T-helper 1 cell treated with Interleukin-12 subunit alpha and Interleukin-12 subunit beta and Interleukin-4 antibody, amounts not matched to agents 30 μg/mL and 1 μg/mL, for 36 hours (primary cell): ENCODE measurements around the gene TOR2A.

Experiments
- H3K27ac Mint-ChIP-seq: one replicate; pipeline ENCODE4 v1.8.0; 2021; ENCODE audit warnings: mild to moderate bottlenecking, mixed read lengths
- H3K27me3 Mint-ChIP-seq: one replicate; pipeline ENCODE4 v1.8.0; 2021; ENCODE audit warnings: low read depth, mixed read lengths
- H3K36me3 Mint-ChIP-seq: one replicate; pipeline ENCODE4 v1.8.0; 2021; ENCODE audit warnings: low read depth, mixed read lengths
- H3K4me1 Mint-ChIP-seq: one replicate; pipeline ENCODE4 v1.8.0; 2021; ENCODE audit warnings: low read depth, mixed read lengths
- H3K4me3 Mint-ChIP-seq: one replicate; pipeline ENCODE4 v1.8.0; 2021; ENCODE audit warnings: mild to moderate bottlenecking, moderate library complexity, mixed read lengths
- H3K9me3 Mint-ChIP-seq: one replicate; pipeline ENCODE4 v1.8.0; 2021; ENCODE audit warnings: mixed read lengths

TOR2A gene

DNA sequence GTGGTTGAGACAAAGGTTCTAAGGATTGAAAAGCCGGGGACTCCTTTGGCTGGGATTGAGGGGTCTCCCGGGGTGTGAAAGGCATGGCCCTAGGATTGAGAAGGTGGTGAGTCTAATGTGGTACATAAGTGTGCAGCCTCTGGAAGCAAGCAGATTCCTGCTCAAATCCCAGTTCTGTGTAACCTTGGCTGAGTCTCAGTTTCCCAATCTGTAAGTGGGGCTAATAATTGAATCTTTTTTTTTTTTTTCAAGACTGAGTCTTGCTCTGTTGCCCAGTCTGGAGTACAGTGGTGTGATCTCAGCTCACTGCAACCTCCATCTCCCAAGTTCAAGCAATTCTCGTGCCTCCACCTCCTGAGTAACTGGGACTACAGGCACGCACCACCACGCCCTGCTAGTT, 37.5 kb upstream of the TOR2A start:
- Mint-ChIP-seq H3K27ac (no peak overlapping the region), H3K4me3 (peak overlapping the region; percentile 17), H3K36me3 (peaks cover 37% of the 10 kb centered on the region), H3K9me3 (no peaks in the 10 kb centered on the region), H3K4me1 (peaks cover 41% of the 10 kb centered on the region), H3K27me3 (no peaks in the 10 kb centered on the region)

DNA sequence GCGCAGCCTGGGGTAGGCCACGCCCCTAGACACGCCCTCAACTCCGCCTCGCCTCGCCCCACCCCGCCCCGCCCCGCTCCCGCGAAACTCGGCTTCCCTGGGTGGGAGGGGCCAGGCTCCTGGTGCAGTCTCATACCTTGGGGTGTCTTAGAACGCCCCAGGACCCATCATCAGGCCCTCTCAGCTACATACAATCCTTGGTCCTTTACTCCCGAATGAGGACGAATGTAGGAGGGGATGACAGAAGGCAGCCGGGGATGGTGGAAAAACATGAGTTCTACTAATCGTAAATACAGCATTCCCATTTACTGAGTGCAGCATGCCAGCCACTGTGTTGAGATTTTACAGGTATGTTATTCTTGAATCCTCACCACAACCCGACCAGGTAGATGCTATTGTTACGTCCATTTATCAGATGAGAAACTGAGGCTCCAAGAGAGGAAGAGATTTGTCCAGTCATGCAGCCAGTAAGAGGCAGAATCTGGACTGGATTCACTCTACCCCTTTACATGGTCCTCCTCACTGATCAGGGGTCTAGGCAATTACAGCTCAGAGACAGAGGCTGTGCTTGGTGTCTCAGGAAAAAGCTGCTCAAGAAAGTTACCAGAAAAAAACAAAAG, 36.6 kb upstream of the TOR2A start:
- Mint-ChIP-seq H3K4me1 (peaks cover 46% of the 10 kb centered on the region), H3K4me3 (peak overlapping the region; percentile 86), H3K27ac (peak overlapping the region; percentile 81), H3K27me3 (no peaks in the 10 kb centered on the region), H3K36me3 (peaks cover 41% of the 10 kb centered on the region), H3K9me3 (no peaks in the 10 kb centered on the region)

DNA sequence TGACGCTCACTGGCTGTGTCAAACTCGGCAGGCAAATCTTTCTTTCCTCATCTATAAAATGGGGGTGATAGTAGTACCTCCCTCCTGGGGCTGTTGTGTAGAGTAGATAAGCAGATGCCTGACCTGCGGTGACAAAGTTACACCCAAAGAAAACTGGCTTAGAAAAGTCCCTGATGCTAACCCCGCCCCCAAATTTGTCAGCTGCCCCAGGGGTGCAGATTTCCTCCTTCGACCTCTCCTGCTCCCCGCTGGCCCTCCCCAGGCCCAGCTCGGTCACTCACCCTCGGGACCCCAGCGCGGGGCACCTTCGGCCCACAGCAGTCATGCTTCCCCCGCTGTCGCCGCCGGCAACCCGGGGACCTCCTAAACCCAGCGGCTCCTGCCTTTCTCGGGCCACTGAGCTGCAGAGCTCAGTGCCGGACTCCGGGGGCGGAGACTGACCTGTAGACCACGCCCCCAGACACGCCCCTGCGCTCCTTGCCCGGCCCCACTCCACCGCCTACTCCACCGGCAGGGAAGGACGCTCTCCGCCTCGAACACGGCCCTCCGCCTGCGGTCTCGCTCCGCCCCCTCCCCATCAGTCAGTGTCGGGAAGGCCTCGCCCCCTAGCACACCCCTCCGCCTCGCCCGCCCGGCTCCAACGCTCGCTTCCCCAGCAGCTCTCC, 35.9 kb upstream of the TOR2A start:
- Mint-ChIP-seq H3K27ac (peak overlapping the region; percentile 81), H3K36me3 (peaks cover 42% of the 10 kb centered on the region), H3K4me1 (peaks cover 50% of the 10 kb centered on the region), H3K27me3 (no peaks in the 10 kb centered on the region), H3K9me3 (no peaks in the 10 kb centered on the region), H3K4me3 (peak overlapping the region; percentile 86)

DNA sequence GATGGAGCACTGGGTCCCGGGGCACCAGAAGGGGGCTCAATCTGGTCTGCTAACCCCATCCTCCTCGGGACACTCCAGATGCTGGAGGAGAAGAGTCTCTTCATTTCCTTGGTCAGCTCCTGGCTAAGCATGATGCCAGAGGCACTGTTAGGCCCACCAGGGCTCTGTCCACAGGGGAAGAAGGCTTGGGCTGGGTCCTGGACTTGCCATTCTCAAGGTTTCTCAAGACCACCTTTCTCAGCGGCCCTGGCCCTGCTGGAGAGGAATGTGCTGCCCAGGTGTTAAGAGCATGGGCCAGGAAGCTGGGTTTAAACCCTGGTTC, 35.5 kb upstream of the TOR2A start:
- Mint-ChIP-seq H3K27me3 (no peaks in the 10 kb centered on the region), H3K27ac (peak overlapping the region; percentile 81), H3K4me1 (peaks cover 53% of the 10 kb centered on the region), H3K36me3 (peaks cover 46% of the 10 kb centered on the region), H3K4me3 (peak overlapping the region; percentile 86), H3K9me3 (no peaks in the 10 kb centered on the region)

DNA sequence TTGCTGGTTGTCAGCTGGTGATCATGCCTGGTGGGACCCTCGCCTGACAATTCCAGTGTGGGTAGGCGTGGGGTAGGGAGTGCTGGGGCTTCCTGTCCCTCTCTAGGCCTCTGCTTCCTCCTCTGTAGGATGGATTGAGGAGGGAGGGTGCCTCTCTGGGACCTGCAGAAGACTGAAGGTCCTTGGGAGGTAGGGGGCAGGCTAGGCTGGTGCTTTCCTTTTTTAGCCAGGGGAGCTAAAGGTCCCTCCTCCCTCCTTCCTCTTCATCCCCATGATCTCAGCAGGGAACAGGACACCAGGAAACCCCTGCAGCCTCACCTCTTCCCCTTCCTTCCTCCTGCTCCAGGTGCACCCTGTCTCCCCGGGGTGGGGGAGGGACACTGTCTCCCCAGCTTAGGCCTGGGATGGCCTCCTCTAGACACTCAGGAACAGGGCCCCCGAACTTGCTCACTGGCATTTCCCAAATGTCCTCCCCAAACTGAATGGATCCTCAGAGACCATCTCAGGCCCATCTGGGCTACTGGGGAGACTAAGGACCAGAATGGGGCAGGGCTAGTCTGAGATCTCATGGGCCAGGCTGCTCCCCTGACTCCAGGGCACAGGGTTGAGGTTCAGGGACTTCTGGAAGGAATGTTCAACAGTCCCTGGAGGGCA, 35.0 kb upstream of the TOR2A start:
- peak overlapping the region; percentile 86 for H3K4me3 Mint-ChIP-seq
- H3K27me3 Mint-ChIP-seq, result no peaks in the 10 kb centered on the region
- peaks cover 49% of the 10 kb centered on the region for H3K36me3 Mint-ChIP-seq
- no peaks in the 10 kb centered on the region for H3K9me3 Mint-ChIP-seq
- H3K27ac Mint-ChIP-seq, result peak overlapping the region; percentile 81
- H3K4me1 Mint-ChIP-seq, result peaks cover 58% of the 10 kb centered on the region

DNA sequence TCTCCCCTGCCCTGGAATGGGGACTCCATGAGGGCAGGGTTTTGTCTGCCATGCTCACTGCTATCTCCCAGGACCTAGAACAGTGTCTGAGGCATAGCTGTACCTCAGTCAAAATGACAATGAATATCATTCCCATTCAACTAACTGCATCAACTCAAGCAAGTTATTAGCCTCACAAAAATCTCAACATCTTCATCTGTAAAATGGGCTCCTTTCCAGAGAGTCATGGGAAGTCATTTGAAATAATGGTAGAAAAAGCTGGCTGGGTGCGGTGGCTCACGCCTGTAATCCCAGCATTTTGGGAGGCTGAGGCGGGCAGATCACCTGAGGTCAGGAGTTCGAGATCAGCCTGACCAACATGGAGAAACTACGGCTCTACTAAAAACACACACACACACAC, 34.0 kb upstream of the TOR2A start:
- Mint-ChIP-seq H3K27ac (peak overlapping the region; percentile 81), H3K27me3 (no peaks in the 10 kb centered on the region), H3K4me3 (peak overlapping the region; percentile 86), H3K4me1 (peaks cover 58% of the 10 kb centered on the region), H3K36me3 (peaks cover 51% of the 10 kb centered on the region), H3K9me3 (no peaks in the 10 kb centered on the region)

DNA sequence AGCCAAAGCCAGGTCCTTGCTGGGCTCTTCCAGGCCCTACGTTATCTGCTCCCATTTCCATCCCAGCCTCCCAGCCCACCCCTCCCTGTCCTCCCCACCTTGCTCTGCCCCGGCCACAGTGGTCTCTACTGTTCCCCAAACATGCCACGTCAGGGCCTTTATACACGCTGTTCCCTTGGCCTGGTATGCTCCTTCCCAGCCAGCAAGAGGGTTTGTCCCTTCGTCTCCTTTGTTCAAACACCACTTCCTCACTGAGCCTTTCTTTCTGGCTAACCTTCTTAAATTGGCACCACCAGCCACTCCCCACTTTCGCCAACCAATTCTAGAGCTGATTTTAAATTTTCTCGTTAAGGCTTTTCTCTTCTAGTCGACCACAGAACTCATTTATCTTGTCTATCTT, 33.6 kb upstream of the TOR2A start:
- H3K4me3 Mint-ChIP-seq, result peak overlapping the region; percentile 86
- H3K4me1 Mint-ChIP-seq, result peaks cover 61% of the 10 kb centered on the region
- H3K27ac Mint-ChIP-seq, result peak overlapping the region; percentile 81
- H3K27me3 Mint-ChIP-seq, result no peaks in the 10 kb centered on the region
- H3K36me3 Mint-ChIP-seq, result peaks cover 51% of the 10 kb centered on the region
- H3K9me3 Mint-ChIP-seq, result no peaks in the 10 kb centered on the region

DNA sequence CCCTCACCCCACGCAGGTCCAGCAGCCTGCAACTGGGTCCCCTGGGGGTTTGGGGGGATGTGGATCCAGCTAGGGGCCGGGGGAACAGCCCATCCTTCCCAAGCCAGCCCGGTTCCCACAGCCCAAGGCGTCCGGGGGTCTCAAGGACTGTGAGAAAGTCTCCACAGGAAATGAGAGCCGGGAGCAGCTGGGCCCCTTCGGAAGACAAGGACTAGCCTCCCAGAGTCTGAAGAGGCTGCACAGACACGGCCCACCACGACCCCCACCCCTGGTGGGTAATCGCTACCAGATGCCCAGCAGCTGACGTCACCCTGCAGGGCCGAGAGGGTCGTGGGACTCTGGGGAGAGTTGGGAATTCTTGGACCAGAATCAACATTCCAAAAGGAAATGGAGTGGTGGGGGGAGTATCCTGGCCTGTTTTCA, 32.8 kb upstream of the TOR2A start:
- Mint-ChIP-seq H3K27me3 (no peaks in the 10 kb centered on the region), H3K9me3 (no peaks in the 10 kb centered on the region), H3K4me1 (peaks cover 67% of the 10 kb centered on the region), H3K27ac (peak overlapping the region; percentile 81), H3K36me3 (peaks cover 54% of the 10 kb centered on the region), H3K4me3 (peak overlapping the region; percentile 86)

DNA sequence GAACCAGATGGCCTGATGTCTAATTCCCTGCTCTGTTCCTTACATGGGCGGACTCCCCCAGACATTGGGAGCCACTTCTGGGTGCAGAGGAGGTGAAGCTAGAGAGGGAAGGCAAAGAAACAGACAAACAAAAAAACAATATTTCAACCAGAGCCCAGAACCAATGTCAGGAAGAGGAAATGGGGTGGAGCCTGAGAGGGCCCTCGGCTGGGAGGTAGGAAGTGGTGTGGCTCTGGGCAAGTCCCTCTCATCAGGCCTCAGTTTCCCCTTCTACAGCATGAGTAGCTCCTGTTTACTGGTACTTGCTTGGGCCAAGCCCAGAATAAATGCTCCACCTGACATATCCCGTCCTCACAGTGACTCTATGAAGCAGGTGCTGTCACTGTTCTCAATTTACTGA, 32.3 kb upstream of the TOR2A start:
- no peaks in the 10 kb centered on the region for H3K27me3 Mint-ChIP-seq
- H3K4me1 Mint-ChIP-seq, result peaks cover 72% of the 10 kb centered on the region
- H3K4me3 Mint-ChIP-seq, result peak overlapping the region; percentile 72
- peaks cover 59% of the 10 kb centered on the region for H3K36me3 Mint-ChIP-seq
- peak overlapping the region; percentile 93 for H3K27ac Mint-ChIP-seq
- no peaks in the 10 kb centered on the region for H3K9me3 Mint-ChIP-seq

DNA sequence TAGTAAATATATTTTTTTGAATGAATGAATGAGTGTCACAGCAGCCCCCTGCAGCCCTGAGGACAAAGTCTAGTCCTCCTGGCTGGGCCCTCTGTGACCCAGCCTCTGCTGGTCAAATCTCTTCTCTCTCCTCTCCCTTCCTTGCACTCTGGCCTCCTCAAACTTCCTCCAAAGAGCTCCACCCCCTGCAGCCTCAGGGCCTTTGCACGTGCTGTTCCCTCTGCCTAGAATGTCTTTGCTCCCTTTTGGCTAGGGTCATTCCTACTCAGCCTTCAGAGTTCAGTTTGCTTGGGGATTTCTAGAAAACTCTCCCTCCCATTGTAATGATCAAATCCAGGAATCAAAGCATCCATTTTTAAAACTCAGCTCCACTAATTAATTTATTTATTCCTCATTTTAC, 30.3 kb upstream of the TOR2A start:
- H3K27me3 Mint-ChIP-seq, result no peaks in the 10 kb centered on the region
- H3K27ac Mint-ChIP-seq, result peak overlapping the region; percentile 58
- peaks cover 61% of the 10 kb centered on the region for H3K4me1 Mint-ChIP-seq
- peaks cover 58% of the 10 kb centered on the region for H3K36me3 Mint-ChIP-seq
- H3K9me3 Mint-ChIP-seq, result no peaks in the 10 kb centered on the region
- H3K4me3 Mint-ChIP-seq, result no peak overlapping the region

DNA sequence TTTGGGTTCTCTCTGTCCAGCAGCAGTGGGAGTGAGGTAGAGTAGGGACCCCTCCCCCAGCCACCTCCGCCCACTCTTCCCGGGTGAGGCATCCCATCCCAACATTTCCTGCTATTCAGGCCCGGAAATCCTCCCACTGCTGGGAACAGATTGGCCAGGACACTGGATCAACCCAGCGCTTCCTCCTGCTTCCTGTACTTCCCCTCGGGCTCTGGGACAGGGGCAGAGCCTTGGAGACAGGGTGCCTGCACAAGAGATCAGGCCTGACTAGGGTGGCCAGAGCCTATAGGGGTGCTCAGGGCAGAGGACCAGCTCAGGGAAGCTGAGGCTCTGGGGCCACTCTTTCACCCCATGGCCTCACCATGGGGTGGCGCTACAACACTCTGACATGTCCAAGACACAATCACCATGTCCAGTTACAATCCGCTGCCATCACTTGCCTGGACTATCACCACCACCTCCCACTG, 28.9 kb upstream of the TOR2A start:
- no peak overlapping the region for H3K4me3 Mint-ChIP-seq
- H3K36me3 Mint-ChIP-seq, result peaks cover 57% of the 10 kb centered on the region
- H3K4me1 Mint-ChIP-seq, result peaks cover 51% of the 10 kb centered on the region
- H3K27me3 Mint-ChIP-seq, result no peaks in the 10 kb centered on the region
- H3K9me3 Mint-ChIP-seq, result no peaks in the 10 kb centered on the region
- H3K27ac Mint-ChIP-seq, result peak overlapping the region; percentile 49

DNA sequence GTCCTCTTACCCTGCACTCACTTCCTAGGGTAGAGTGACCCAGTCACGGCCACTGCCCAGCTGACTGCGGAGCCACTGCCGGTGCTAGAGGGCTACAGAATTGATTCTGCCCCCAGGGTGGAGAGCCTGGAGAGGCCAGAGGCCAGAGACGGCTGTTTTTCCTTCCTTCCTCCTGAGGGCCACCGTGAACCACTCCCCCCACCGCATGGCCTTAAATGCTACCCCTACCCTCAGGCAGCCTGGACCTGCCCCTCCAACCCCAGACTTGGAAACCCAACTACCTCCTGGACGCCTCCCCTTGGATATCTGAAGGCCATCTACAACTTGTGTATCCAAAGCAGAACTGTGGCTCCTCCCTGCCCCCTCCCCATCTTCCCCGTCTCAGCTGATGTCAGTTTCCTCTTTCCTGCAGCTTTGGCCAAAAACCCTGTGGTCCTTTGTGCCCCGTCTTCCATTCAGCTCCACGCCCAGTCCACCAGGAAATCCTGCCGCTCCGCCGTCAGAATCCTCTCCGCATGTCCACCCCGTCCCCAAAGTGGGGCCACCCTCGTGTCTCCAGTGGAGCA, 27.1 kb upstream of the TOR2A start:
- peak overlapping the region; percentile 49 for H3K27ac Mint-ChIP-seq
- peaks cover 39% of the 10 kb centered on the region for H3K4me1 Mint-ChIP-seq
- no peak overlapping the region for H3K4me3 Mint-ChIP-seq
- H3K27me3 Mint-ChIP-seq, result no peaks in the 10 kb centered on the region
- H3K36me3 Mint-ChIP-seq, result peaks cover 51% of the 10 kb centered on the region
- H3K9me3 Mint-ChIP-seq, result no peaks in the 10 kb centered on the region

DNA sequence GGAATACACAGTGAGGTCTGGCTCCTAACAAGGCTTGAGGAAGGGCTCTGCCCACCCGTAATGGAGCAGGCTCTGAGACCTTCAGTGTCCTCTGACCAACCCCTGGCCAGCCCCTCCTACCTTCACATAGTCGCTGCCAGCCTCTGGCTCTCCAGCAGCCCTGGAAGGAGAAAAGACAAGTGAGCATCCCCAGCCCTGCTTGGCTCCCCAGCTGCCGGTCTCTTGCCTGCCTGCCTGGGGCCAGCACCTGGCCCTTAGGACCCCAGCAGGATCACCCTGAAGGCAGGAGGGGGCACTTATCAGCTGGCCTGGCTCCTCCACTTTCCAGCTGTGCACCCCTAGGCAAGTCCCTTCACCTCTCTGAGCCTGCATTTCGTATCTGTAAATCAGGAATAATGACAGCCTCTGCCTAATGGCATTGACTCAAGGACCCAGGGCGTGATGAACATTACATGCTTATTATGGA, 26.4 kb upstream of the TOR2A start:
- Mint-ChIP-seq H3K4me3 (no peak overlapping the region), H3K9me3 (no peaks in the 10 kb centered on the region), H3K27ac (no peak overlapping the region), H3K4me1 (peaks cover 34% of the 10 kb centered on the region), H3K27me3 (no peaks in the 10 kb centered on the region), H3K36me3 (peaks cover 48% of the 10 kb centered on the region)

DNA sequence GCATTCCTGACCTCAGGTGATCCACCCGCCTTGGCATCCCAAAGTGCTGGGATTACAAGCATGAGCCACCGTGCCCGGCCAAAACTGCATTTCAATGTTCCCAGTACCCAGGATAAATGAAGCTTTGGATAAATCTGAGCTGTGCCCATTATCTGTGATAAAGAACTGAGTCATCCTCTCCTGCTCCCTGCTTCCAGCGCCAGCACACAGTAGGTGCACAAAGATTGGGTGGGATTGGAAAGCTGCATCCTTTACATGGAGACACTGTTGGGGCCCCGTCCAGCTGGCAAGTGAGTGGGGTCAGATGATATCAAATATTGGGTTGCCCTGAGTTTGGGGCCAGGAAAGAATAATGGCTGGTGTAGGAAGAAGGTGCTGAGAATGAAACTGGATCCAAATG, 26.0 kb upstream of the TOR2A start:
- H3K36me3 Mint-ChIP-seq, result peaks cover 43% of the 10 kb centered on the region
- no peaks in the 10 kb centered on the region for H3K9me3 Mint-ChIP-seq
- H3K27me3 Mint-ChIP-seq, result no peaks in the 10 kb centered on the region
- H3K4me1 Mint-ChIP-seq, result peaks cover 30% of the 10 kb centered on the region
- H3K27ac Mint-ChIP-seq, result no peak overlapping the region
- H3K4me3 Mint-ChIP-seq, result no peak overlapping the region

DNA sequence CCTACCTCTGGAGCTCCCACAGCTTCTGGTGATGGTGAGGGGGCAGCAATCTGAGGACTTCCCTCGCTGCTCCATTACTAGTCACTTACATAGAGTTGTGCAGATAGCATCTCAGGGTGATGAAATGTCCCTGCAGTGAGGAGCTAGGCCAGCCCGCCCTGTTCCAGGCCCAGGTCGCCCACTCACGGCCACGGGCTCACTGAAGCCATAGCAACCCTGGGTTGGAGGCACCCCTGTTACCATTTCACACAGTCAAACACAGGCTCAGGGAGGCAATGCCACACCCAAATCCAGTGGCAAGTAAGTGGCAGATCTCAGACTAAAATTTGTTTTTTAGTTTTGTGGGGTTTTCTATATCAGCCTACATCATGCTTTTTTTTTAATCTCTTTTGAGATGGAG, 23.7 kb upstream of the TOR2A start:
- peaks cover 28% of the 10 kb centered on the region for H3K36me3 Mint-ChIP-seq
- H3K9me3 Mint-ChIP-seq, result no peaks in the 10 kb centered on the region
- no peaks in the 10 kb centered on the region for H3K27me3 Mint-ChIP-seq
- H3K27ac Mint-ChIP-seq, result peak overlapping the region; percentile 60
- H3K4me1 Mint-ChIP-seq, result peaks cover 15% of the 10 kb centered on the region
- H3K4me3 Mint-ChIP-seq, result no peak overlapping the region
